Thyroid gland (tissue), 4 donors: ENCODE results near the gene GRB2.

Experiments used
- POLR2A ChIP-seq, 2 donors: fragments of 450-650 bp; IDR thresholded peaks; one replicate each; pipeline ENCODE4 v1.6.1; 2017; ENCODE audit warnings: antibody characterized with exemption in 2 of 2, mild to moderate bottlenecking in 2 of 2, moderate library complexity in 1 of 2
- TF ChIP-seq, protein P1 (sequence below), 6 experiments: fragments of 200-600 bp in 3 of 6; fragments of 450-650 bp in 3 of 6; sonication (generic) in 3 of 6; IDR thresholded peaks; one replicate each; pipeline ENCODE4 v1.5.1; 2016 to 2019; ENCODE audit warnings: antibody characterized with exemption in 6 of 6, mild to moderate bottlenecking in 2 of 6, inconsistent platforms in 1 of 6, moderate library complexity in 1 of 6

DNA sequence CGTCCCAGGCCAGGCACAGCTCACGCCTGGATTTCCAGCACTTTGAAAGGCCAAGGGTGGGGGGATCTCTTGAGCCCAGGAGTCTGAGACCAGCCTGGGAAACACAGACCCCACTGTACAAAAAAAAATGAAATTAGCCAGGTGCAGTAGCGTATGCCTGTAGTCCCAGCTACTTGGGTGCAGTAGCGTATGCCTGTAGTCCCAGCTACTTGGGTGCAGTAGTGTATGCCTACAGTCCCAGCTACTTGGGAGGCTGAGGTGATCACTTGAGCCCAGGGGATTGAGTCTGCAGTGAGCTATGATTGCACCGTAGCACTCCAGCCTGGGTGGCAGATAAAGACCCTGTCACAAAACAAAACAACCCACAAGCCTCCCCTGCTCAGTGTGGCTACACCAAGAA lies 89.2 kb downstream of the GRB2 start:
- TF ChIP-seq, protein P1, sequence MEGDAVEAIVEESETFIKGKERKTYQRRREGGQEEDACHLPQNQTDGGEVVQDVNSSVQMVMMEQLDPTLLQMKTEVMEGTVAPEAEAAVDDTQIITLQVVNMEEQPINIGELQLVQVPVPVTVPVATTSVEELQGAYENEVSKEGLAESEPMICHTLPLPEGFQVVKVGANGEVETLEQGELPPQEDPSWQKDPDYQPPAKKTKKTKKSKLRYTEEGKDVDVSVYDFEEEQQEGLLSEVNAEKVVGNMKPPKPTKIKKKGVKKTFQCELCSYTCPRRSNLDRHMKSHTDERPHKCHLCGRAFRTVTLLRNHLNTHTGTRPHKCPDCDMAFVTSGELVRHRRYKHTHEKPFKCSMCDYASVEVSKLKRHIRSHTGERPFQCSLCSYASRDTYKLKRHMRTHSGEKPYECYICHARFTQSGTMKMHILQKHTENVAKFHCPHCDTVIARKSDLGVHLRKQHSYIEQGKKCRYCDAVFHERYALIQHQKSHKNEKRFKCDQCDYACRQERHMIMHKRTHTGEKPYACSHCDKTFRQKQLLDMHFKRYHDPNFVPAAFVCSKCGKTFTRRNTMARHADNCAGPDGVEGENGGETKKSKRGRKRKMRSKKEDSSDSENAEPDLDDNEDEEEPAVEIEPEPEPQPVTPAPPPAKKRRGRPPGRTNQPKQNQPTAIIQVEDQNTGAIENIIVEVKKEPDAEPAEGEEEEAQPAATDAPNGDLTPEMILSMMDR (IDR thresholded peaks at IDR 0.05): no peak
- no peak for TF ChIP-seq POLR2A (IDR thresholded peaks at IDR 0.05)
